Right lobe of liver (tissue), 4 donors: Measurements from ENCODE around the gene RPS6KB2.

Experiments
- CTCF ChIP-seq, 4 donors: fragments of 200-600 bp in 3 of 4; fragments of 450-650 bp in 1 of 4; IDR thresholded peaks; one replicate each; pipeline versions ENCODE4 v1.5.1 to v1.8.0; 2016 to 2022; ENCODE audit warnings: antibody characterized with exemption in 4 of 4, mild to moderate bottlenecking in 2 of 4
- POLR2A ChIP-seq: fragments of 450-650 bp; IDR thresholded peaks from one replicate; pipeline ENCODE4 v1.6.1; 2017; ENCODE audit warnings: antibody characterized with exemption, mild to moderate bottlenecking
- donor health status: DM: no; HTN: no; CAD: no.
- donor health status: DM: no; HTN: no; CAD: no.
- donor health status: DM: no; HTN: yes; CAD: no.

- TF ChIP-seq CTCF (IDR thresholded peaks at IDR 0.05): no peak
- no peak for TF ChIP-seq POLR2A
These were observed 4.5 kb downstream of the RPS6KB2 start for GRCh38 chr11:67432655-67433349.
